Measurements from ENCODE around the gene TMEM178A.
"Not testable (repeated sequence)": the region's sequence is repeated elsewhere in the genome, so short reads cannot be mapped to it uniquely, and the experiment has no call there.

The TMEM178A gene

DNA sequence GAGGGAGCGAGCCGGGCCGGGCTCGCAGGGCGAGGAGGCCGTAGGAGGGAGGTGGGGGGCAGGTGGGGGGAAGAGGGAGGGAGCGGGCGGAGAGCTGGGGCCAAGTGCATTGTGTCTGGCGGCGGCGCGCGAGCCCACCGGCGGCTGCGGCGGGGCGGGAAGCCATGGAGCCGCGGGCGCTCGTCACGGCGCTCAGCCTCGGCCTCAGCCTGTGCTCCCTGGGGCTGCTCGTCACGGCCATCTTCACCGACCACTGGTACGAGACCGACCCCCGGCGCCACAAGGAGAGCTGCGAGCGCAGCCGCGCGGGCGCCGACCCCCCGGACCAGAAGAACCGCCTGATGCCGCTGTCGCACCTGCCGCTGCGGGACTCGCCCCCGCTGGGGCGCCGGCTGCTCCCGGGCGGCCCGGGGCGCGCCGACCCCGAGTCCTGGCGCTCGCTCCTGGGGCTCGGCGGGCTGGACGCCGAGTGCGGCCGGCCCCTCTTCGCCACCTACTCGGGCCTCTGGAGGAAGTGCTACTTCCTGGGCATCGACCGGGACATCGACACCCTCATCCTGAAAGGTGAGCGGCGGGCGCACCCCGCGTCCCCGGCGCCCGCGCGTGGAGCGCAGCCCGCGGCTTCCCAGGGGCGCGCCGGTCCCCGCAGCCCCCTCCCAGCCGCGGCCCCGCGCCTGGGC is at the start of gene TMEM178A:
TMEM178A (plus strand) TSS at position 107 of the 680 bp plus-strand sequence; CDS start at position 165, 58 bp downstream.
- no peak for DNase-seq (ENCODE audit: low read depth)

DNA sequence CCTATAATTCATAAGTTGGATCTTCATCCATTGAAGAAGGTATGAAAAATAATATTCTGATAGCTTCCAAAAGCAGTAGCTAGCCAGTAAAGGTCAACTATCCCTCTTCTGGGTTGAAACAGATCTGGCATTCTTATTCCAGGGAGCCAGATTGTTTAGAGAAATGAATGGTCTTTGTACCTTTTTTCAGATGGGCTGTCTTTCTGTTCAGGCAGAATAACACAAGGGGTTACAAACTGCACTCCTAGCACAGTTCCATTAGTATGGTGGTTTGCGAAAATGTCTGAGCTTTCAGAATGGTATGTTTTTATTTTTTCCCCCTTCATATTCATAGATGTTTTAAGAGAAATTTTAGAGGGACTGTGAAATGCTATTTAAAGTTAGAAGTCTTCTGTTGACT is 47.5 kb upstream of the TMEM178A start:
- DNase-seq (ENCODE audit: low read depth), result no peak

DNA sequence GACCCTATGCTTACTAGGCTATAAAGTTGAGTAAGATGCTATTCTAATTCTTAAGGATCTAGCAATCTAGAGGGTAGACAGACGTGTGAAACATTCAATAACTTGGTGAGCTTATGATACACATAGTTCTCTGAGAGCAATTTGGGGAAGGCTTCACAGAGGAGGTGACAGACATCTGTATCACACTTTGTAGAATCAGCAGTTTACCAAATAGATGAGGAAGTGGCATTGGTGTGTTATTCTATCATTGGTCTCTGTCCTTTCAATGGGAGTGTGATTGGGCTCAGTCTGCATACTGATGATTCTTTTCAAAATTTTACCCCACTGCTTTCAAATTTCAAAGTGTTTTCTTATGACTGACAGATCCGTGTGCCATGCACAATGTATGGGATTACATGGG is 47.0 kb upstream of the TMEM178A start:
- no peak for DNase-seq (ENCODE audit: low read depth)

DNA sequence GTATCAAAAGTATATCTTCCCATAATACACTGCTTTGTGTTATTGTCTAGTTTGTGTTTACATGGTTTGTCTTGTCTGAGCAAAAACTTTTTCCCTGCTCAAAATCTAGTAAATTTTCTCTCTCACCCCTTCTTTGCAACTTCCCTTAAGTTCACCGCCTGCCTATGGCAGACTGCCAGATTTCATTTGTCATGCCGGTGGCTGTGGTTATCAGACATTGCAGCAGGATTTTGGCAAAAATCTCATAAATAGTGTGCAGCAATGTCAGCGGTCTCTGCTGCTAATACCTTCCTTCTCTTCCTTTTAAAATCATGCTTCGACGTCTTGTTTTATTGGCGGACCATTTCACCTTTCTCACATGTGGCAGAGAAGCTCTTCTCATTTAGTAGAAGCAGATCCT is 45.6 kb upstream of the TMEM178A start:
- DNase-seq (ENCODE audit: low read depth), result no peak

DNA sequence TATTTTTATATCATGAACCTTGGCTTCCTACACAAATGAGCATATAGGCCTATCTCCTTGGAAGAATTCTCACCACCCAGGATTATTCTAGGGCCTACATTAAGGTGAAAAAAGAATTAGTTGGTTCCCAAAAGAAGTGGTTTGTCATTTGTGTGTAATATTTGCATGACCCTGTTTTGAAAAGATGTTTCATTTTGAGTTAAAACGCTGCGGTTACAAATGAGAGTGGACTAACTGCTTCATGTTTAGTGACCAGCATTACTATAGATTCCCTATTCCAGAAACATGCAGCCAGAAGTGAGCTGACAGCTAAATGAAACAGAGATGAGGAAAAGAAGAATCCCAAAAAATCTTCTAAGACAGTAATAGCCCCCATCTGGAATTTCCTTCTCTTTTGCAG is 44.1 kb upstream of the TMEM178A start:
- DNase-seq (ENCODE audit: low read depth), result no peak

DNA sequence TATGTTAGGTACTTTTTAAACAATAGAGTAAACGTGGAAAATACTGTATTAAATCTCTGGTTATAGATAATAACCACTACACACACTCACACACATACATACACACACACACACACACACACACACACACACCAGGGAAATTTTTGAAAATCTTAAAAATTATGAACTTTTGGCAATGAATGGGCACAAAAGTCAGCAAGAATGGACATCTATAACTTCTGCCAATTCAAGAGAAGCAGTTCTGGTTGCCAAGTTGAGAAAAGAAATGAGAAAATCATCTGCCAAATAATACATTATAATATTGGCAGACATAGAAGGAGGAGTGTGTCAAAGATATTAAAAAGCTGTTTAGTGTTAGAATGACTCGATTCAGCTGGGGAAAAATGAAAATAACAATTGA is 42.9 kb upstream of the TMEM178A start:
- no peak for DNase-seq (ENCODE audit: low read depth)

DNA sequence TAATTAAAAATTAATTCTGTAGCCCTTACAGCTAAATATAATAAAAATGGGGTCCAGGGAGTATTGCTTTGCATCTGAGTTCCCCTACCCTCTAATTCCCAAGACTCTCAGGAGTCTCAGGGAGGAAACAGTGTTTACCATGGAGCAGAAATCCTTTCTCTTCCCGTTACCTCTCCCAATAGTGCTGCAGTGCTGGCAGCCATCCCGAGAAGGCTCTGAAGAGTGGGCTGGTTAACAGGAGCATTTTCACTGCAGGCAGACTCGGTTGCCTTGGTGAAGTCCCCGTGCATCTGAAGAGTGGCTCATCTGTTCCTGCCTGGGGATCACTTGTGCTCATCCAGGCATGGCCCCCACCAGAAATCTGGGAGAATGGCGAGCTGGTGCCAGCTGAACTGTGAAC is 41.8 kb upstream of the TMEM178A start:
- no peak for DNase-seq (ENCODE audit: low read depth)

DNA sequence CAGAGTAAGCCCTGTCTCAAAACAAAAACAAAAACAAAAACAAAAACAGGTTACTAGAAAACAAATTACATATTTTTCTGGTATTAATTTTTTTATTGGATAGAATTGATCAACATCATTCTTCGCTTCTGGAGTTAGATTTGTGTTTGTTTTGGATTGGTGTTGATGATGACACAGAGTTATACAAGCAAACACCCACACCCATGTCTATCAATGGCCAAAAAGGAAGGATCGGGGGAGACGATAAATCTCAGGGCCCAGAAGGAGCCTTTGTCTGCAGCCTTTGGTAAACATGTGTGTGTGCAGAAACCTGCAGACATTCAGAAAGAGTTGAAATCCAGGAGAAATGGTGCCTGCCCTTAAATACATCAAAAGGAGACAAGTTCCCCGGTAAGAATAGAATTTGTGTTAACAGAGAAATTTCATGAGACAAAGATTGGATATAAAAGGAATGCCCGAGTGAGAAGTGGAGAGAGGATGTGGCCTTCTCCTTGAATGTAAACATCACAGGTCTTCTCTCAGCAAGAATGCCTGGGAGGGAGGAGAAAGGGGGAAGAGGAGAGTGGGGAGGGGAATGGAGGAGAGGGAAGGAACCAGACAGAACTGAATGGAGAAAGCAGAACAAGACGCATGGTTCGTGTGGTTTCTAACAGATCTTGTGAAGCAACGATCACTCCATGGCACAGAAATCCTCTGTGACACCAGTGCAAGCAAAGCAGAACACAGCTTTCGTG is 40.4 kb upstream of the TMEM178A start:
- DNase-seq (ENCODE audit: low read depth), result no peak

DNA sequence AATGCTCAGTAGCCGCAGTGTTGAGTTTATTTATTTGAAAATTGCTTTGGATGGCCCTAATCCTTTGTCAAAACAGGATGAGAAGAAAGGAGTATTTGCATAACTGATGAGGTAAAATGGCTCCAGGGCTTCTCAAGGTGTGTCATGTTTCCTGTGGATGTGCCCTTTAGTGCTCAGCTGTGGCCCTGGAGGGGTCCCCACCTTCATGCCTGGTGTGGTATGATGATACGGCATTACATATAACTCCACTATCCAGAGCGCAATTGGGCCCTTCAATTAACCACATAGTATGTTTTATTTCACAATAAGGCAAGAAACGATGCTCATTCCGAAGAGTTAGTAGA is 39.8 kb upstream of the TMEM178A start:
- DNase-seq (ENCODE audit: low read depth), result no peak

DNA sequence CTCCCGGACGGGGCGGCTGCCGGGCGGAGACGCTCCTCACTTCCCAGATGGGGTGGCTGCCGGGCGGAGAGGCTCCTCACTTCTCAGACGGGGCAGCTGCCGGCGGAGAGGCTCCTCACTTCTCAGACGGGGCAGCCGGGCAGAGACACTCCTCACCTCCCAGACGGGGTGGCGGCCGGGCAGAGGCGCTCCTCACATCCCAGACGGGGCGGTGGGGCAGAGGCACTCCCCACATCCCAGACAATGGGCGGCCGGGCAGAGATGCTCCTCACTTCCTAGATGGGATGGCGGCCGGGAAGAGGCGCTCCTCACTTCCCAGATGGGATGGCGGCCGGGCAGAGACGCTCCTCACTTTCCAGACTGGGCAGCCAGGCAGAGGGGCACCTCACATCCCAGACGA is 37.4 kb upstream of the TMEM178A start:
- not testable (repeated sequence) for DNase-seq (ENCODE audit: low read depth)

DNA sequence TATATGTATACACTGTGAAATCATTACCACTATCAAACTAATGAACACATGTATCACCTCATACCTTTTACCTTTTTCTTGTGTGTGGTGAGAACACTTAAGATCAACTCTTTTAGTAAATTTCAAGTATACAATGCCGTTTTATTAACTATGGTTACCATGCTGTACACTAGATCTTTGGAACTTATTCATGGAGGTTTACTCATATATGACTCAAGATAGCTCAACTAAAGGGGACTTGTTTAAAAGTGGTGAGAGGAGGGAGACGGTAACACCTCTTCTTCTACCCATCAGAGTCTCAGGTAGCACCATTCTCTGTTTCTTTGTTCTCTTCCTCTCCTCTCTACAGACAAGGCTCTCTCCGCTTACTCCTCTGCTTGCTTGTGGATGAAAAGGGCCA is 36.1 kb upstream of the TMEM178A start:
- DNase-seq (ENCODE audit: low read depth), result no peak

DNA sequence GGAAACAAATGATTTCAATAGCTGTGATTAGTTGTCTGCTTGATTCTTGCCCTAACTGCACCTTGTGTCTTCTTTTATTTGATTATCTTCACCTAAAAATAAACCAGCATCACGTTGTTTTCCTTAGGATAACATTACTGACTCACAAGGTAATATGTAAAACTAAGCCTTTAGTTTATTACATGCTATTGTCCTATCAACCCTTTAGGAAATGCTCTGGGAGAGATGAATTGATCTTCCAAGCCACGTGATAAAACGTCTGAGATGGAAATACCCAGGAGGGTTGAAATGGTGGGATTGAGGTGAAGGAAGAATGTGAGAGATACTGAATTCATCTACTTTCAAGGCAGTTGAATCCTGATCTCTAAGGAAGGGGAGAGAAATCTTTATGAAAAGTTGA is 34.5 kb upstream of the TMEM178A start:
- no peak for DNase-seq (ENCODE audit: low read depth)

DNA sequence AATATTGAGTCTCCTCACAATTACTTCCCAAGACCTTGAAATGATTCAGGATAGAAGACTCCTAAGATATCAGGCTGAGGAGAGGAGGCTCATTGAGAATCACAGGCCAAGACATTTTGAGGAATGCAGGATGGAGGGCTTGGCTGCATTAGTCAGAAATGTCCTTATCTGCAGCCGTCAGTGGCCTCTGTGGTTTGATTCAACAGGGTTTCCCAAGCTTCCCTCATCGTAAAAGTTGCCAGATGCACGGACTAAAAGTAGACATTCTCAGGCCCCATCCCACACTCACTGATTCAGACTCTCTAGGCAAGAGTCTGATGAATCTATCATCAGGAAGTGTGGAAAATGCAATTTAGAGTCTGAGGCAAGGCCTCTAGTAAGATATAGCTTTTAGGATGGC is 34.0 kb upstream of the TMEM178A start:
- no peak for DNase-seq (ENCODE audit: low read depth)

DNA sequence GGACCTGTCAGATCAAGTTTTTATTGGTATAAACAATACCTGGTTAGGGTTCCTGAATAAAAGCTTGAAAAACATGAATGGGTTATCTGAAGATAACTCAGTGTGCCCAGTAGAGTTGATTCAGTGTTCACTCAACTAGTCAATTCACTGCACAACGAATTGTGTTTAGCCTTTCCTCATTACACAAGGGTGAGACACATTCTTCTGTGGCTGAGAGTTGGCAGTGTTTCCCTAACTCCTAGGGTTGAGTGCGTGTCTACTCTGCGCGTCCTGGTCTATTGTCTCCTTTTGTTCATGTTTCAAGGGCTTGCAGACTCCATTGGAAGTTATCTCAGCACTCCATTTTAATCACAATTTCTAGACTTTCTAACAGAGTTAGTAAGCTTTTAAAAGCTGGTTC is 32.8 kb upstream of the TMEM178A start:
- DNase-seq (ENCODE audit: low read depth), result no peak

DNA sequence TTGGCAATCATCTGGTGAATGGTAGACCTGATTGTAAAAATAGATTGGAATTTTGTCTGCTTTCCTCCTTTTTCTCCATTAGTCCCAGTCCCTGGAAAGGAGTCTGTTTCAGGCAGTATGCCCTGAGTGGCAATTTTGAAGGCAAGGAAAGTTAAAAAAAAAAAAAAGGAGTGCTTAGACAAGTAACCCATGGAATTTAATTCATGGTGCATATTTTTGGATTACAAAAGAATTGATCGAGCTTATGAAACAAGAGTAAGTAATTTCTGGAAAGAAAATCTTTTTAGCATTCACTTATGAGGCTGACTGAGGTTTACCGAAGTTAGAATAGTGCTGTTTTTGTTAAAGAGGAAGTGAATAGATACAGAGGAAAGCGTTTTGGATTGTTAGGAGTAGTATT is 29.4 kb upstream of the TMEM178A start:
- DNase-seq (ENCODE audit: low read depth), result no peak

DNA sequence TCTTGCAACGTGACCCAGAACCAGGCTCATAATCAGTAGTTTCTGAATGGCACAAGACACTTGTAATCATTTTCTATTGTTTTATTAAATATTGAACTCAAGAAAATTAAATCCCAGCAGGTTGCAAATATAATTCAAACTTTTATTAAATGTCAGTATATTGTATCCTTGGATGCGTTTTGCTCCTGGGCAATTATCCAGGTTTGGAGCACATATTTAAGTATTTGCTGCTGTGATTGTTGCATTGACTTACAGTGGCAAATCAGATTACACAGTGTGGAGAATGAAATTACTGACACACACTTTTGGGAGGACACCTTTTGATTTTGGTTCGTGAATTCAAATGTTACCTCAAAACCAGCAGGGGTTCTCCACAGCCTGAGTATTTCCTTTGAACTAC is 27.1 kb upstream of the TMEM178A start:
- no peak for DNase-seq (ENCODE audit: low read depth)

DNA sequence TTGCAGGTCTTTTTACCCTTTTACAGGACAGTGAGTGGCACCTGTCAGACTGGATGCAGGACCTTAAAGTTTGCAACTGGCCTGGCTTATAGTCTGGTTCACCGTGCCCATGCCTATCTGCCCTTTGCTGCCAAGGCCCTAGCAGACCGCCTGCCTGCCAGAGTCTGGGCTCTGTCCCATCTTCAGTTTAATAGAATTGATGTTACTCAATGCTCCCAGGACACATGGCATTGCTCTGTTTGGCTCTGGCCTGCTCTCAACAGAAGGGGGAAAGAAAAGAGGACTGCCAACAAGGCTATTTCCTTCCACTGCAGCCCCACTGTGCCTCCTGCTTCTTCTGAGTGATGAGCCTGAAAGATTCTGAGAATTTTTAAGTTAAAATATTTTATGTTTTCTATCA is 25.6 kb upstream of the TMEM178A start:
- DNase-seq (ENCODE audit: low read depth), result no peak

DNA sequence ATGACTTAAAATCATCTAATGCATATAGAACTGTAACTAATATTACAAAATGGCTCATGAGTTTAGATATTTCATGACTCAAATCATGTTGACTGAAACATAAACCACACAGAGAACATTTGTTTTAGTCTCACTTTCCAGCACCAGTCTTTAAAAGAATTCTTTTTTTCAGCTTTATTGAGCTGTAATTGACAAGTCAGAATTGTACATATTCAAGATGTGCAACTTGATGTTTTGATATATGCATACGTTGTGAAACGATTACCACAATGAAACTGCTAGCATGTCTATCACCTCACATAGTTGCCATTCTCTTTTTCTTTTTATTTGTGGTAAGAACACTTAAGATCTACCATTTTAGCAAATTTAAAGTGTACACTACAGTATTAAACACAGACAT is 25.0 kb upstream of the TMEM178A start:
- DNase-seq (ENCODE audit: low read depth), result no peak

DNA sequence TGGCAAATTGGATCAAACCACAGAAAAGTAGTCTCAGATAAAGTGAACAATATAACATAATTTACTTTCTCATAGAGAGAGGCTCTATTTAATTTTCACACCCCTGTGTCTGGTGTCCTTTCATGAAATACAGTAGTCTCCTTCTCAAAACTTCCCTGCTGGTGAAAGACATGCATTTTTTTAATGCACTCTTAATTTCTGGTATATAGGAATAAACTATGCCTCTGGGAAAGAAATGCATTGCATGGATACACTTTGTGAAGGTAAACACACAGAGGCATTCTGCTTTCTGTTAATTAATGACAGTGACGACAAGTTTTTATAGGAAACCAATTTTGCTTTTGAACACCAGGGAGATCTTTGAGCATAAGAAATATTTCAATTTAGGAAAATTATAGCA is 24.1 kb upstream of the TMEM178A start:
- no peak for DNase-seq (ENCODE audit: low read depth)

DNA sequence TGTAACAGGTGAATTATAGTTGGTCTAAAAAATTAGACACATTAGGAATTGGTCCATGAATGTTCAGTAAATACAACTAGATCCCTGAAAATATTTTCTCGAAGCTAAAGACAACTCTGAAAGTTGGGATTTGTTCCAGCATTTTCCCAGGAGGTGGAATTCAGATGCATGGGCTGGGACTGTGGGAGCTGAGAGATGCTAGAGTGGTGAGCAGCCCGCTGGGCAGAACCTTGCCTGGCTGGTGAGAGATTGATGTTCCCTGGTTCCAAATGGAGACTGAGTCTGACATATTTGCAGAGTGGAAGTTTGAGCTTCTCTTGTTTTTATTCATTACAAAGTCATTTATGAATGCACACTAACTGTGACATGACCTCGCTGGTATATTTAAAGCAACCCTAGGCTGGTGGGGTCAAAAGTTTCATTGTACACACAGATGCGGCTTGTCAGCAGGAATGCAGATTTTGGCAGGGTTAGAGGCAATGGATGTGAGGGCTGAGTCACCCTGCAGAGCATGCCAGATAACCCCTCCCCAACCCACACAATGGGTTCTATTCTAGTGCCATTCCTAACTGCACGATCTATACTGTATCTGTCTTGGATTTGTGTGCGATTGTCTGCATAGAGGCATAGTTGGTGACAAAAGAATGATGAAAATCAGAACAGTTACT is 23.5 kb upstream of the TMEM178A start:
- DNase-seq (ENCODE audit: low read depth), result no peak

DNA sequence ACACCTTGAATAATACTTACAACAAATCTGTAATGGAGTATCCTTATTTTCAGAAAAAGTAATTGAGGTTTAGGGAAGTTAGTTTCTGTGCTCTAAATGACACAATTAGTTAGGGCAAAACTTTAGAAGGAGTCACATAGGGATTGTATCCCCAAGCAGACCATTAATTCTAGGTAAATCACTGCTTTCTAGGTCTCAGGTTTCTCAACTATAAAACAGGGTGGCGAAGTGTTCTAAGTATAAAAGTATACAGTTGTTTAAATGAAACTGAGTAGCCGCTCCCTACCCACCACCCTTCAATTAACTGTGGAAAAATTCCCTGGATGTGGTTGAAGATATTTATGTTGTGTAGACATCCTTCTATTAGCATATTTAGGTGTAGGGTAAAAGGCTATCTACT is 19.9 kb upstream of the TMEM178A start:
- no peak for DNase-seq (ENCODE audit: low read depth)

DNA sequence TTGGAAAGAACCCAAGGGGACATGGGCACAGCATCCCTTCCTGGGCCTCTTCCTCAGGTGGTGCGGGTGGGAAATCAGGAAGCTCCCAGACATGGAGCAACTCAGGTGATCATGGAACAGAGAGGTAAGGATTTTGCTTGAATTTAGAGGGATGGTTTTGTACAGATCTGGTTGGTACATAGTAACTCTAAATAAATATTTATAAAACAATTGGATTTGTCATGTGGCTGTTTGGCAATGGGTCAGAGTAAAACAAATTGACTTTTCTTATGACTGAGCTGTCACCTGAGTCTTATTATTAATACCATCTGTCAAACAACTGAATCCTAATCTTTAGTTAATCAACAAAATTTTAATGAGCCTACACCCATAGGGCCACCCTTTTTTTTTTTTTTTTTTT is 19.4 kb upstream of the TMEM178A start:
- no peak for DNase-seq (ENCODE audit: low read depth)

DNA sequence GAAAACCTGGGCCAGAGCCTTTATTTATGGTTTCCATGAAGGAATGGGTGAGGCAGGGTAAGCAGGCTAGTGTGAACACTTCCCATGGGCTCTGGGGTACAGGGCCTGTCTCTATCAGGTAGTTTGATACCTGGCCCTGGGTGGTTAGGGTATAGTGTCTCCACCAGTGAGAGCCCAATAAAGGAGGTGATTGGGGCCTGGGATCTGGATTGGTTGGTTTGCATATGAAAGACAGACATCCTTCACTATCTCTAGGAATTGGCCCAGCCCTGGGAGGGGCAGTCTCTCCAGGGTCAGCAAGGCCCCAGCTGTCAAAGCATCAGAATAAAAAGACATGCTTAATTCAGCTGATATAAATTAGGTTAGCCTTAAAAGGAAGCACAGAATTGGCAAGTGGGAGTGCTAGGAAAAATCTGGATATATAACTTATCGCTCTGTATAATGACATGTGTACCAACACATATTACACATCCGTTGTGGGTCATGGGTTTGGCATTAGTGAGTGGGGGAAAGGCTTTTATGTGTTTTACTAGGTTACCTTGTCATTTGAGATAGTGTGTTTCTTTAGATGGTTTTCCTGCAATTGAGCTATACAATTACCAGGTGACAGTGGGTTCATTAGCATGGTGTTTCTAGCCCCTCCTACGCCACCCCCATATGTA is 18.5 kb upstream of the TMEM178A start:
- DNase-seq (ENCODE audit: low read depth), result no peak

All from activated T-helper 1 cell treated with Interleukin-2 at 50 U/mL for 16 hours (primary cell).